Embryonic facial prominence (tissue), 1 donor: Measurements from ENCODE around the gene KRT27.
"Not testable (repeated sequence)": the region's sequence is repeated elsewhere in the genome, so short reads cannot be mapped to it uniquely, and the experiment has no call there.

ENCODE experiments used
- DNase-seq: peaks from one replicate; pipeline ENCODE4 v3.0.0-alpha.2; 2016; ENCODE audit errors: extremely low spot score

The KRT27 gene

DNA sequence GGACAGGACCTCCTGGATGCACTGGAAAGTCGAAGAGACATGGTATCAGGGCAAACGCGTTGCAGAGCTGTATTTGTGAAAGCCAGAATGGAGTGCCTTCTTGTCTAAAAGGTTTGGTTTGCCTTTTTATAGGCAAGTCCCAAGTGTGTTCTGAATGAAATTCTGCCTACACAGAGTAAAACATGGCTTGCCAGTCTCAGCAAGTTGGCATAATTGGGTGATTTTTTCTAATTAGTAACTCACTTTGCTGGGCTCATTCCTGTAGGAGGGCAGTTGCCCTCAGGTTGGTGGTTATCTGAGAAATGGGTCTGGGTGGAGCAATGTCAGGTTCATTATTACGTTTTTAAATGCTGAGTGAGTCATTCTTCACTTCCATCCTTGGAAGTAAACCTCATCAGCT lies 27.1 kb downstream of the KRT27 start, which contains the start of gene KRT25:
KRT25 (minus strand) TSS at position 101 of the 400 bp plus-strand sequence; CDS start at position 41, 60 bp downstream.
- no peak for DNase-seq

DNA sequence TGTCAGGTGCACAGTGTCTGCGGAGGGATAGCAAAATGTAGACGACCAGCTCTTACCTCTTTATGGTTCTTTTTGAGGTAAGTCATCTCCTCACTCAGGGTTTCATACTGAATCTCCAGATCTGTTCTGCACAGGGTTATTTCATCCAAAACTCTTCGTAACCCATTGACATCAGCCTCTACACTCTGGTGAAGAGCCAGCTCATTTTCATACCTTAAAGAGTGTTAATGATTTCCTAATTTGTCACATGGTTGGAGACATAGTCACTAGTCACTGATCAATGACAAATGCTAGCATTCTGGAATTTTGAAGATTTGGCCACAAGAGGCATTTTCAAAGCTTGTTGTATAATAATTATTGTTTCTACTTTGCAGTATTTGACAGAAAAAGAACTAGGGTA lies 28.5 kb downstream of the KRT27 start:
- DNase-seq, result no peak

DNA sequence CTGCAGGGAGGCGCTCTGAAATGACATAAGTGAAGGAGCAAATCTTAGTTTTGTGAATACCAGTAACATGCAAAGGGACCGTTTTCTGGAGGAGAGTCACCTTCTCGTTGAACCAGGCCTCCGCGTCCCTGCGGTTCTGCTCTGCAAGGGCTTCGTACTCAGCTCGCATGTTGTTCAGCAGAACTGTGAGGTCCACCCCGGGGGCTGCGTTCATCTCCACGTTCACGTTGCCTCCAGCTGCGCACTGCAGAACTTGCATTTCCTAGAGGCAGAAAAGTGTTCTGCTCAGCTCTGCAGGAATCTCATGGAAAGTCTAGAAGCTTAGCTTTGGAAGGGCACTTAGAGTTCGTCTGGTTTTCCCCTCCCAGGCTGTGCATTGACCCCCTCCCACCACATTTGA lies 31.3 kb downstream of the KRT27 start:
- no peak for DNase-seq

DNA sequence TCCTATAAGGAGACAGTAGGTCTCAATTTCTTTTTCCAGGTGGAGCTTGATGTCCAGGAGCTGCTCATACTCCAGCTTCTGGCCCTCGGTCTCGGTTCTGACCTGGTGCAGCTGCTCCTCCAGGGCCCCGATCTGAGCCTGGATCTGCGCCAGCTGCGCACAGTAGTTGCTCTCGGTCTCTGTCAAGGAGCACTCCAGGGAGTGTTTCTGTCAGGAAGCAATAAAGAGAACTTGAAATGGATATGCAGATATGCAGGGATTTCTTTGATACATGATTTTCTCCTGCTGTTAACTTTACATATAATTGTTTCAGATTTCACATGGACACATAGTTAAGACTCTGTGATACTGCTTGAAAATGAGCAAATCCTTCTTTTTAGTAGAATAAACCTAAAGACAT lies 32.0 kb downstream of the KRT27 start:
- DNase-seq, result no peak

DNA sequence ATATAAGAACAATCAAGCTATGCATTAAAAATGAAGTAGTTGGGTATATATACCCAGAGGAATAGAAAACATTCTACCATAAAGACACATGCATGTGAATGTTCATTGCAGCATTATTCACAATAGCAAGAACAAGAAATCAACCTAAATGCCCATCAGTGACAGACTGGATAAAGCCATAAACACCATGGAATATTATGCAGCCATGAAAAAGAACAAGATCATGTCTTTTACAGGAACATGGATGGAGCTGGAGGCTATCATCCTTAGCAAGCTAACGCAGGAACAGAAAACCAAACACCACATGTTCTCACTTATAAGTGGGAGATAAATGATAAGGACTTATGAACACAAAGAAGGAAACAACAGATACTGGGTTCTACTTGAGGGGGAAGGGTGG lies 33.7 kb downstream of the KRT27 start:
- DNase-seq, result not testable (repeated sequence)

DNA sequence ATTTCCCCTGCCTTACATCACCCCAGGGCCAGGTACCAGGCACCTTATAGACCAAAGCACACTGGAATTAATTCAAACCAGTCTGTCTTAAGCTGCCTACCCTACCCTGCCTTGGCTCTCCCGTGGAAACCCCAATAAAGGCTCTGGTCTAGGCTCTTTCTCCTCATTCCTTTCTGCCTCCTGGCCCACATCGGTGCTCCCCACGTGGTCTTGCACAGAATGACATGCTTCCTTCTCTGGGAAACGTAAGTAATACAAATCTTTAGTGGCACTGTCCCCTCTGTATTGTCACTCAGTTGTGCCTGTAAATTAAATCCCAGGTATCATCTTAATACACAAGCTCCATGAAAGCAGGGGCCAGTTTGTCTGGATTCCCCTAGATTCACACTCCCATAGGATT lies 43.8 kb downstream of the KRT27 start:
- no peak for DNase-seq

DNA sequence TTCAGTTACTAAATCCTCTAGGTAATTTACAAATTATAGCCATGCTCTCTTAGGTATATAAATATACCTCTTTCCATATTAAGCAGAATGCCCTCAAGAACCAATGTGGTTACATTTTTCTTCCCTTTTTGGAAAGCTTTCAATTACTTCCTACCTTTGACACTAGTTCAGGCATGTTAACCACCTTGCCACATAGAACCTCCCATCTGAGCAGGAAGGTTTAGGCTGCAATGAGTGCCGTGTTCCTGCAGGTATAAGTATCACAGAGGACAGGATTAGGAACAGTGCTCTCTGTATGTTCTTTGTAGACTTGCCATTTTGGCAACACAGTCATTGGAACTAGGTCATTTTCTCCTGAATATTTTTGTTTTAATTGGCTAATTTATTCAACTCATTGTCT lies 47.3 kb downstream of the KRT27 start:
- no peak for DNase-seq

DNA sequence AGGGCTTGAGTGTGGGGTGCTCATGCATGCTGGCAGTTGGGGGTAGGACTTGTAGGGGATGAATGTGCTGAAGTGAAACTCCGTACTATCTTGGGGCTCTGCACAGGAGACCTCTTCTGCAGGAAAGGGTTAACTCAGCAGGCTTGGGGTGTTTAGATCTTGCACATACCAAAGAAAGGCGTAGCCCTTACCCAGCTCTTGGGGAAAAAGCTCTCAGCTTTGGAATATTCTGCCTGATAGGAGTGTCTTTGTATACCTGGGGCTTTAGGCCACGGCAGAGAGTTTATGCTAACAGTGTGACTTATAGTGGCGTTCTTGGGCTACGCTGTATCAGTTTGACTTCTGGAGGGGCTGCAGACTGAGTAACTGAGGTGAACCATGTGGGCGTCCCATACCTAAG lies 48.3 kb downstream of the KRT27 start:
- DNase-seq, result no peak

DNA sequence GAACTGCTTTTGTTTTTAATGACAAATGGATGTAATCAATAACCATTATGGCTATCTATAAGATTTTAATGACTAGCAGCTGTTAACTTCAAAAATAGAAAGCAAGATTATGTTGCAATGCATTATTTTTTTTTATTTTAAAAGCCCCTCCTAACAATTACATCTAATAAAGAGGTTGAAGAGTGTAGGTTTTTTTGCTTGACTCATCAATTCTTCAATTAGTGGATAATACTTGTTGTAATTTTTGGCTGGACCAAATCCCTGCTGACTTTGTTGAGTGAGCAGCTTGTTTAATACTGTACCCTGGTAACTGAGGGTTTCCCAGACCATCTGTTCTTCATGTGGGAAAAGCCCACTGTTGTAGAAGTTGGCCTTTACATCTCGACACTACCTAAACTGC lies 51.4 kb downstream of the KRT27 start:
- no peak for DNase-seq

DNA sequence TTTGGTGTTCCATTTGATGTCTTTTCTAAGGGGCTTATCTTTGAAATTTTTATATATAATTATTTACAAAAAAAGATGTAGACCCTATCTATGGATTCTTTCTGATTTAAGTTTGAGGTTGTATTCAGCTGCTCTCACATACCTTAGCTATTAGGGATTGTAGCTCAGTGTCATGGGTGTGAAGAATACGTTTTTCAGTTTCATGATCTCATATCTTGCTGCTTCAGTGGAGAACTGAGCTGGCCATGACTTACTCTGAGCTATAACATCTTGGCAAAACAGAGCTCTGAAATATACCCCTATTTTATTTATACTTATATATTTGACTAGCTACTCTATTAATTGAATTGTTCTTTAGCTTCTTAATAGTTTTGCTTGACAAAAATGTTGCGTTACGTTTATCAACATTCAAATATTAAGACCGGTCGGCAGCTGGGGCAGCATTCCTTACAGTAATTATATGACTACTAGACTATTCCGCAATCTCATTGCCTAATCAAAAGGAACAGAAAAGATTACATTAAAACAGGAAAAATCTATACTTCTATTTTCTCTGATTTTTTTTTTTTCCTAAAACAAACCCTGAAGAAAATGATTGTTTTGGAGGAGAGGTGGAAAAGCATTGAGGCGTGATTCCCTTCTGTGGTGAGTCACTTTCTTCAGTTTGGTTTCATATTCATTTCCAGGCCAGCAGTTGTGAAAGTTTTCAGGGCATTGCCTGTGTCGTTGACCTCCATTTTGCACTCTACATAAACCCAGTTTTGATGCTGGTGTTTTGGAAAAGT lies 54.7 kb downstream of the KRT27 start:
- DNase-seq, result no peak

DNA sequence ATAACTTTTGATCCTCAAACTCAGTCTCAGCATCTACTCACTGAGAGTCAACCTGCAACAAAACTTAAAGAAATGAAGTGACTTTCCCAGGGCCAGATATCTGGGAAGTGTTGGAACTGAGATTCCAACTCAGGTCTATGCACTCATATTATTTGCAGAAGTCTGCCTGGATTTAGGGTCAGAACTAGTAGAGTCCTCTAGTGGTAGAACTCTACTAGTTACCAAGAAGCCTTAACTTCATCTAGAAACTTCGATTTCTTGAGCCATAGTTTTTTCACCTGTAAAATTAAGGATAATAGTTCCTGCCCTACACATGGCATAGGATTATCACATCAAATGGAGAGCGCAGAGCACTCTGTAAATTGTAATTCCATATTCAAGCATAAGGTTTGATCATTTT lies 55.4 kb downstream of the KRT27 start:
- DNase-seq, result no peak
